Activated naive CD8-positive, alpha-beta T cell (primary cell): Measurements from ENCODE around the gene SEC22B.
"Not testable (repeated sequence)": the region's sequence is repeated elsewhere in the genome, so short reads cannot be mapped to it uniquely, and the experiment has no call there.

Experiments used
- H3K27ac Mint-ChIP-seq: one replicate; pipeline ENCODE4 v1.8.0; 2021; ENCODE audit warnings: mixed read lengths
- H3K27me3 Mint-ChIP-seq: one replicate; pipeline ENCODE4 v1.8.0; 2021; ENCODE audit warnings: mixed read lengths
- H3K36me3 Mint-ChIP-seq: one replicate; pipeline ENCODE4 v1.8.0; 2021; ENCODE audit warnings: mixed read lengths
- H3K4me1 Mint-ChIP-seq: one replicate; pipeline ENCODE4 v1.8.0; 2021; ENCODE audit warnings: low read depth, mixed read lengths
- H3K4me3 Mint-ChIP-seq: one replicate; pipeline ENCODE4 v1.8.0; 2021; ENCODE audit warnings: mild to moderate bottlenecking, mixed read lengths
- H3K9me3 Mint-ChIP-seq: one replicate; pipeline ENCODE4 v1.8.0; 2021; ENCODE audit warnings: low read depth, mixed read lengths

The SEC22B gene

GRCh38 chr1:120162015-120162414 lies 14.3 kb downstream of the SEC22B start:
- H3K27ac Mint-ChIP-seq, H3K9me3 Mint-ChIP-seq, H3K27me3 Mint-ChIP-seq, H3K36me3 Mint-ChIP-seq, H3K4me3 Mint-ChIP-seq, H3K4me1 Mint-ChIP-seq: not testable (repeated sequence)

GRCh38 chr1:120158495-120158894 lies 17.8 kb downstream of the SEC22B start:
- H3K4me1 Mint-ChIP-seq, H3K27ac Mint-ChIP-seq, H3K36me3 Mint-ChIP-seq, H3K27me3 Mint-ChIP-seq, H3K4me3 Mint-ChIP-seq, H3K9me3 Mint-ChIP-seq: not testable (repeated sequence)

GRCh38 chr1:120158086-120158485 lies 18.2 kb downstream of the SEC22B start:
- H3K4me1 Mint-ChIP-seq, H3K27me3 Mint-ChIP-seq, H3K4me3 Mint-ChIP-seq, H3K9me3 Mint-ChIP-seq, H3K27ac Mint-ChIP-seq, H3K36me3 Mint-ChIP-seq: not testable (repeated sequence)

GRCh38 chr1:120150138-120150822 lies 26.0 kb downstream of the SEC22B start:
- not testable (repeated sequence) for H3K4me1 Mint-ChIP-seq, H3K9me3 Mint-ChIP-seq, H3K36me3 Mint-ChIP-seq, H3K27me3 Mint-ChIP-seq, H3K27ac Mint-ChIP-seq, H3K4me3 Mint-ChIP-seq

GRCh38 chr1:120149420-120150059 lies 26.8 kb downstream of the SEC22B start:
- H3K36me3 Mint-ChIP-seq, H3K27me3 Mint-ChIP-seq, H3K4me1 Mint-ChIP-seq, H3K4me3 Mint-ChIP-seq, H3K9me3 Mint-ChIP-seq, H3K27ac Mint-ChIP-seq: not testable (repeated sequence)

- H3K4me1 Mint-ChIP-seq: peaks cover 22% of the 10 kb centered on the region
- H3K27me3 Mint-ChIP-seq, H3K4me3 Mint-ChIP-seq, H3K9me3 Mint-ChIP-seq, H3K36me3 Mint-ChIP-seq, H3K27ac Mint-ChIP-seq: not testable (repeated sequence)
Measured at GRCh38 chr1:120145806-120146205, 30.5 kb downstream of the SEC22B start.

GRCh38 chr1:120144626-120145025 lies 31.7 kb downstream of the SEC22B start:
- not testable (repeated sequence) for H3K36me3 Mint-ChIP-seq, H3K27ac Mint-ChIP-seq, H3K9me3 Mint-ChIP-seq, H3K27me3 Mint-ChIP-seq, H3K4me3 Mint-ChIP-seq
- H3K4me1 Mint-ChIP-seq: peaks cover 22% of the 10 kb centered on the region

- not testable (repeated sequence) for H3K36me3 Mint-ChIP-seq, H3K9me3 Mint-ChIP-seq, H3K4me3 Mint-ChIP-seq, H3K27ac Mint-ChIP-seq, H3K27me3 Mint-ChIP-seq
- H3K4me1 Mint-ChIP-seq: peaks cover 22% of the 10 kb centered on the region
Measured at GRCh38 chr1:120144169-120144568, 32.2 kb downstream of the SEC22B start.

GRCh38 chr1:120143334-120143733 lies 33.0 kb downstream of the SEC22B start:
- H3K27me3 Mint-ChIP-seq, H3K27ac Mint-ChIP-seq, H3K36me3 Mint-ChIP-seq, H3K9me3 Mint-ChIP-seq: not testable (repeated sequence)
- Mint-ChIP-seq H3K4me3 (peak overlapping the region; percentile 68), H3K4me1 (peaks cover 22% of the 10 kb centered on the region)

GRCh38 chr1:120142512-120143263 lies 33.6 kb downstream of the SEC22B start:
- Mint-ChIP-seq H3K27ac (peak overlapping the region; percentile 25), H3K4me3 (peak overlapping the region; percentile 68), H3K4me1 (peaks cover 22% of the 10 kb centered on the region)
- not testable (repeated sequence) for H3K27me3 Mint-ChIP-seq, H3K9me3 Mint-ChIP-seq, H3K36me3 Mint-ChIP-seq

- H3K4me1 Mint-ChIP-seq: peaks cover 22% of the 10 kb centered on the region
- not testable (repeated sequence) for H3K27me3 Mint-ChIP-seq, H3K27ac Mint-ChIP-seq, H3K36me3 Mint-ChIP-seq, H3K9me3 Mint-ChIP-seq, H3K4me3 Mint-ChIP-seq
Measured at GRCh38 chr1:120141865-120142264, 34.5 kb downstream of the SEC22B start.

GRCh38 chr1:120140656-120141265 lies 35.6 kb downstream of the SEC22B start:
- H3K27me3 Mint-ChIP-seq, H3K9me3 Mint-ChIP-seq, H3K36me3 Mint-ChIP-seq, H3K4me3 Mint-ChIP-seq, H3K27ac Mint-ChIP-seq: not testable (repeated sequence)
- H3K4me1 Mint-ChIP-seq: peaks cover 22% of the 10 kb centered on the region

- H3K27me3 Mint-ChIP-seq, H3K27ac Mint-ChIP-seq, H3K4me1 Mint-ChIP-seq, H3K36me3 Mint-ChIP-seq, H3K4me3 Mint-ChIP-seq, H3K9me3 Mint-ChIP-seq: not testable (repeated sequence)
Measured at GRCh38 chr1:120136086-120136485, 40.2 kb downstream of the SEC22B start.

GRCh38 chr1:120133928-120134325 lies 42.4 kb downstream of the SEC22B start:
- H3K27ac Mint-ChIP-seq, H3K27me3 Mint-ChIP-seq, H3K4me1 Mint-ChIP-seq: not testable (repeated sequence)

GRCh38 chr1:120133228-120133927 lies 42.9 kb downstream of the SEC22B start:
- H3K36me3 Mint-ChIP-seq: no peaks in the 10 kb centered on the region
- no peak overlapping the region for H3K27ac Mint-ChIP-seq
- no peaks in the 10 kb centered on the region for H3K9me3 Mint-ChIP-seq
- H3K4me1 Mint-ChIP-seq: no peaks in the 10 kb centered on the region
- H3K27me3 Mint-ChIP-seq: no peaks in the 10 kb centered on the region
- H3K4me3 Mint-ChIP-seq: no peak overlapping the region

More at GRCh38 chr1:120133928-120134325, 42.4 kb downstream of the SEC22B start:
- H3K4me3 Mint-ChIP-seq, H3K36me3 Mint-ChIP-seq, H3K9me3 Mint-ChIP-seq: not testable (repeated sequence)
